GM18873 (cell line): ENCODE measurements around the gene KRTAP12-2.

Experiments
- ATAC-seq: cut with Tn5 transposase; IDR thresholded peaks from one replicate; pipeline ENCODE4 v1.9.1; 2021; ENCODE audit warnings: mild to moderate bottlenecking, moderate library complexity, moderate number of reproducible peaks; ENCODE audit not compliant: unreplicated experiment, low FRiP score

KRTAP12-2 gene, protein sequence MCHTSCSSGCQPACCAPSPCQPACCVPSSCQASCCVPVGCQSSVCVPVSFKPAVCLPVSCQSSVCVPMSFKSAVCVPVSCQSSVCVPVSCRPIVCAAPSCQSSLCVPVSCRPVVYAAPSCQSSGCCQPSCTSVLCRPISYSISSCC

DNA sequence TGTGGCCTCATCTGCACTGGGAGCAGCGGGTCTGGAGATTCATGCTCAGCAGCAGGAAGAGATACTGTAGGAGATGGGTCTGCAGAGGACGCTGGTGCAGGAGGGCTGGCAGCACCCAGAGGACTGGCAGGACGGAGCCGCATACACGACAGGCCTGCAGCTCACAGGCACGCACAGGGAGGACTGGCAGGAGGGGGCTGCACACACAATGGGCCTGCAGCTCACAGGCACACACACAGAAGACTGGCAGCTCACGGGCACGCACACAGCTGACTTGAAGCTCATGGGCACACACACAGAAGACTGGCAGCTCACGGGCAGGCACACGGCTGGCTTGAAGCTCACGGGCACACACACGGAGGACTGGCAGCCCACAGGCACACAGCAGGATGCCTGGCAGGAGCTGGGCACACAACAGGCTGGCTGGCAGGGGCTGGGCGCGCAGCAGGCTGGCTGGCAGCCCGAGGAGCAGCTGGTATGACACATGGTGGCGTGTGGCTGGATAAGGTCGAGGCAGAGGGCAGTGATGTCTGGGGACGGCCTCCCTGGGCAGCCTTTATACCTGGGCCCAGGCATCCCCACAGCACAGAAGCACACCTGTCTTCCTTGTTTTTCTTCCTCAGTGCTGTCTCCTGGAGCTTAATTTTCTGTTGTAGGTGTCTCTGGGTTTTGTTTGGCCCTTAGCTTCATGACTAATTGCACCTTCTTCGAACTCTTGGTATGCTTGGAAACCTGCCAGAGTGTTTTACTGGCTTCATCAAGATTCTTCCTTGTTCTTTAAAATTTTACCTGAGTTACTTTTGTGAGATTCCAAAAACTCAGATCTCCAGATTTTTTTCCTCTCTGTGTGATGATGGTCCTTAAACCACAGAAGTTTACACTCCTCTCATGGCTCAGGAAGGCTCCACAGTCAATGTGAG is at the start of gene KRTAP12-2:
TSS of gene KRTAP12-2 (minus strand) at position 527 of the 920 bp plus-strand sequence. CDS start at position 486, 41 bp downstream.
- ATAC-seq, result no peak

DNA sequence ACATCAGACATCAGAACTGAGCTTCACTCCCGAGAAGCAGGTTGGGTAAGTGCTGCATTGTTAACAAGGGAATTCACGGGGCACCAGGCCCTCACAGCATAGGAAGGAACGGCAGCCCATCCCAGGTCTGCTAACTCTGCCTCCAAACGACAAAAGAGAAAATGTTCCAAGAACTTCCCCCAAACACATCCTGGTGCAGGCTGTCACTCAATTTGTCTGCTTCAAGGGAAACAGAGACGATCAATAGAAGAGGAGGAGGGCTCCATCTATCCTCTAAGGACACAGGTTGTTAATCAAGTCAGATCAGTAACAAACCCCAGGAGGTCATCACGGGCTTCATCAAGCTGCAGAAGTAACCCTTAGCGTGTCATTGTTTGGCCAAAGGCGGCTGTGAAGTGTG is 48.2 kb upstream of the KRTAP12-2 start:
- ATAC-seq, result no peak

DNA sequence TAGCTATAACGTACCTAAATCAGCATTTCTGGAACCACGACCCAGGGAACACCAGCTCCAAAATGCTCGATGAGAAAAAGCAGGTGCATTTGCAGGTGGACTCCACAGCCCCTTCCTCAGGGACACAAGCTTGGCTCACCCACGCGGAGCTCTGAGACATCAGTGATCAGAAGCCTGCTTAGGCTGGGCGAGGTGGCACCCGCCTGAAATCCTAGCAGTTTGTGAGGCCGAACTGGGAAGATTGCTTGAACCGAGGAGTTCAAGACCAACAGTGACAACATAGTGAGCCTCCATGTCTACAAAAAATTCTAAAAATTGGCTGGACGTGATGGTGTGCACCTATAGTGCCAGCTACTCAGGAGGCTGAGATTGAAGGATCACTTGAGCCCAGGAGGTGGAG is 47.1 kb upstream of the KRTAP12-2 start:
- ATAC-seq, result no peak

DNA sequence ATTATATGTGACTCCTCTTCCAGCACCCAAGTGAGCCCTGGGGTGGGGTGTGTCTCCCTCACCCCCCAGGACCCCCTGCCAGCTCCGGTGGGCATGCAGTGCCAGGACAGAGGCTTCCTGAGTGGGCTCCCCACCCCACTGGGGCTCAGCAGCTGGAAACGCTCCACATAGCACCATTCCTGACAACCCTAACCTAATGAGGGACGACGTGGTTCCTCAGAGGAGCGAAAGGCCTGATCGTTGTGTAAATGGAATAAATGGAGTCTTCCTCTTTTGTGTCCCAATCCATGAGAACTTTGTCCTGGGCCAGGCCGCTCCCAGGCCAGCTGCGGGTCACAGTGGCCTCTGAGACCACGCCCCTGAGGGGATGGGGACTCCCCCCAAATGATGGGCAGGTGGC is 46.4 kb upstream of the KRTAP12-2 start:
- ATAC-seq, result no peak

GRCh38 chr21:44712203-44713028 is 45.7 kb upstream of the KRTAP12-2 start:
- no peak for ATAC-seq

GRCh38 chr21:44711327-44712202 is 44.8 kb upstream of the KRTAP12-2 start, which contains the start of gene TSPEAR:
Gene TSPEAR, minus strand, starts transcription at chr21:44711572. Its CDS starts 58 bp downstream, at chr21:44711514.
- no peak for ATAC-seq

DNA sequence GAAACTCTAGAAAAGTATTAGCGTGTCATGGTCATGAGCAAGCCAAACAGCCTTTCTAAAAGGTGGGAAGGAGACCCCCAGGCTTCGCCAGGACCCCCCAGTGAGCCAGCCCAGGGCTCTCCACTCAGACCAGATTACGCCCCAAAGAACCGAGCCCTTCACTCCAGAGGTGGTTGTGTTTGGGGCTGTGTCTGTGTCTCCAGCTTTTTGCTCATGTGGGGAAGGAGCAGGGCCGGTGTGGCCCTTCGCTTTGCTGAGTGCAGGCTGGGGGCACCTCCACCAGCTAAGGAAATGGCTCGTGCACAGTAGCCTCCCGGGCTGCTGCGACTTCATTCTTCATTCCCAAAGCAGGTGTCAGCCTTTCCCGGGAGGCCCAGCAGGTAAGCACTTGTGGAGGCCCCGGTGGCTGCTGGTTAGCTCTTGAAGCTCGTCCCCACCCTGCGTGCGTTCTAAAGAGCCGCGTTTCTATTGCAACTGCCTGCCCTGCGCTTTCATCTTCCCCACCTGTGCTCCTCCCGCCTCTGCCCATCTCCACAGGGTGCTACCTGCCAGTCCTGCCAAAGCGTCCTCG is 44.1 kb upstream of the KRTAP12-2 start:
- no peak for ATAC-seq

GRCh38 chr21:44710294-44710665 is 43.6 kb upstream of the KRTAP12-2 start:
- no peak for ATAC-seq

DNA sequence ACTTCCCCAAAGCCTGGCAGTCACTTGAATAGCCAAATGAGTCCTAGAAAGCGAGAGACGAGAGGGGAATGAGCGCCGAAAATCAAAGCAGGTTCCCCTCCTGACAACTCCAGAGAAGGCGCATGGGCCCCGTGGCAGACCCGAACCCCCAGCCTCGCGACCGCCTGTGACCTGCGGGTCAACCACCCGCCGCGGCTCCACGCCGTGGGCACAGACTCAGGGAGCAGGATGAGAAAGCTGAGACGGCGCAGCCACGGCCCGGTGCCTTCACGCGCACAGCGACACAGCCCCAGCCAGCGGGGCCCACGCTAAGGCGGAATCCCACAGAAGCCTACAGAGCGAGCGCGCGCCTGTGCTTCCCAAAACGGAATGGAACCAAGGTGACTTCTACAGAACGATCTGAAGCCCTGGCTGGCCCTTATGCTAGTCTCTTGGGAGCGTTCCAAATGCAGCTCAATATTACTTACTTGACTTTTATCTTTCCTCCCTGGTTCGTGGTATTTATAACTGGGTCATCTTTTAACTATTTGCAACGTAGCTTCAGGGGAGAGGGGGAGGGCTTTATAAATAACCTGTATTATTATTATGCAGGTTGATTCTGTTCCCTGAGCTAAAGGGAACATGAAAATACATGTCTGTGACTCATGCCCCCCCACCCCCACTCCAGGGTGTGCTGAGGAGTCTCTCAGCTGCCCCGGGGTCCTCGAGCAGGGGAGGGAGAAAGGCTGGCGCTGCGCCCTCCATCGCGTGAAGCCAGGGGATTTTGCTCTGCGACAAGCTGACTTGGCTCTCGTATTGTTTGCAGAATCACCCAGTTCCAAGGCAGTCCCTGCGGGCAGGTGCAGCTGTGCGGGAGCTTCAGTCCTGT is 42.9 kb upstream of the KRTAP12-2 start:
- ATAC-seq, result no peak

- ATAC-seq, result no peak
Observed at GRCh38 chr21:44708866-44709425, 42.2 kb upstream of the KRTAP12-2 start.

- no peak for ATAC-seq
Observed at GRCh38 chr21:44708213-44708865, 41.6 kb upstream of the KRTAP12-2 start.

DNA sequence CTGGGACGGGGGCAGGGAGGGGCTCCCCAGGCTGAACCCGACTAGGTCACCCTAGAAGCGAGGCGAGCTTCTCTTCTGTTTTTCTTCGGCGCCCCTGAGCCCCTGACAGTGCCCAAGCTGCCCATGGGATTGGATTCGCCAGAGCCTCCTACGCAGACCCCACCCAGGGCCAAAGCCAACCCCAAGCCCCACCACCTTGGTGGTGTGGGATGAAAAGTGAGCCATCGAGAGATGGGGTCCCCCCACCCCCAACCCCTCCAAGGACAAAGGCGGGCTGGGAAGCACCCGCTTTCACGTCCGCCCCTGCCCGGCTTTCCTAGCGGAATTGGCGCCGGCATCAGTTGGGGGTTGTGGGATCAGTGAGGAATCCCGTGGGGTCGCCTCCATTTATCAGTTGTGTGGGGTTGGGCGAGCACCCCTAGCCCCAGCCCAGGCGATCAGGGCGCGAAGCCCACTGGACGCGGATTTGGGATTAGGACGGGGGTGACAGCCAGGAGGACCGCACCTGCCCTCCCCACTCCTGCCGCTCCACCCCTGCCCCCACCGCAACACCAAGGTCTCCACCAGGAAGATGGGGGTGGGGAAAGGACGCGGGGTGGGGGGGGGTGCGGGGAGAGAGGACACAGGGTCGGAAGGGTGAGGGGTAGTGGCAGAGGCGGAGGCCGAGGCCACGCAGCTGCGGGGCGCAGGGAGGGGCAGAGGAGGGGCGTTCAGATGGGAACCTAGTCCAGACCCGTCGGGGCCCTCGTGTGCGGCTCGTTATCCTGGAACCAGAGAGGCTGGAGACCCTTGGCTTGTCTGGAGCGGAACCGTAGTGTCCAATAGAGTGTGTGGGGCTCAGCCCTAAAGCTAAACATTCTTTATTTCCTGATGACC is 40.2 kb upstream of the KRTAP12-2 start:
- no peak for ATAC-seq

- ATAC-seq, result no peak
Observed at GRCh38 chr21:44706026-44706705, 39.4 kb upstream of the KRTAP12-2 start.

DNA sequence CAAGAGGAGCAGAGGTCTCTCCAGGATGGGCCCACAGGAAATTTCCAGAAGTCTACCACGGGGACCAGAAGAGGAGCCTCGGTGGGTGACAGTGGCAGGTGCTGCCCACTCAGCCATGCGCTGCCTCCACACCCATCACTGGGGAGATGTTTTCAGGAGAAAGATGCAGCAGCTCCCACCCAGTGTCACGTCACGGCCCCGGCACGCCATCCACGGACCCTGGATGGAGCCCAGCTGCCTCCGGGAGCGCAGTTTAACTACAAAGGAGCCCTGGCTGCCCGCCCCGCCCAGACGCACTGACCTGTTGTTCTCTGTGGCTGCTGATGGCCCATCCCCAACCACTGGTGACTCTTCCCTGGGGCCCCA is 37.9 kb upstream of the KRTAP12-2 start:
- ATAC-seq, result no peak

DNA sequence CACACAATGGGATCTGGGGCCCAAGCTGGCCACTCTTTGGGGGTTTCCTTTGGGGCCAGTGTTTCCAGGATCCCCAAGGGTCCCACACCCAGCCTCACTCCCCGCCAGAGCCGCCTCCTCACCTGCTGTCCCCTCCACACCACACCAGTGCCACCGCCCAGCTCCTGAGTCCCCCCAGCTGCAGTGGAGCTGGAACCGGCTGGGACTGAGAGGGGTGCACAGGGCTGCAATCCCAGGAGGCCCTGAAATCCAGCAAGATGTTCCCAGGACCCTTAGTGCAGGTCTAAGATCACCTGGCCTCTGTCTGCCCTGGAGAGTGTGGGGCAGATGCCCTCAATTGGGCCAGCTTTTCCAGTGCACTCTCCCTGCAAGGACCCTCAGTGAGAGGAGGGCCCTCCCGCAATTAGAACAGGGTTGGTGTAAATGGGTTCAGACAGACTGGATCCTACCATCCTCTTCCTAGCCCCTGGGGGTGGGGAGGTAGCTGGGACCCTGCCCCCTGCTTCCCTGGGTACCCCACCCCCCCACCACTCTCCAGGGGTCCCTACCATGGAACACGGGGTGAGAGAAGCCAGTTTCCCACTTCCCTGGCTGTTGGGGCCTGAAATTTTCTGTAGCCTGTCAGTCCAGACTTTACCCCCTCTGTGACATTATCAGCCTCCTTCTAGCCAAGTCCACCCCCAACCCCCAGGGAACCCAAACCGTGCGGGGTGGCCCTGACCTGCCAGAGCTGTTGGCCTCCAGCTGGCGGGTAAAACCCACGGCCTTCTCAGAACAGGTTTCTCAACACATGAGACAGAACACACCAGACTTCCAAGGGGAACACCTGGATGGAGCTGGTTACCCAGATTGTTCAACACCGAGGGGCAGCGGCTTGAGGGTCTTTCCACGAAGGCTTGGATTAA is 37.3 kb upstream of the KRTAP12-2 start:
- ATAC-seq, result no peak
